ENCODE measurements around the gene FNTB. TPM values are rescaled to one million over a fixed set of nuclear protein-coding genes. Genes with fewer than 3 reads are reported as not detected.

FNTB gene
- total and polyA plus RNA-seq, 9 of the 15 experiments (the other 6 are each of a cell fraction or from before 2014, with no cell fraction given) = 6.9 to 23.2 (median 12.2) TPM

DNA sequence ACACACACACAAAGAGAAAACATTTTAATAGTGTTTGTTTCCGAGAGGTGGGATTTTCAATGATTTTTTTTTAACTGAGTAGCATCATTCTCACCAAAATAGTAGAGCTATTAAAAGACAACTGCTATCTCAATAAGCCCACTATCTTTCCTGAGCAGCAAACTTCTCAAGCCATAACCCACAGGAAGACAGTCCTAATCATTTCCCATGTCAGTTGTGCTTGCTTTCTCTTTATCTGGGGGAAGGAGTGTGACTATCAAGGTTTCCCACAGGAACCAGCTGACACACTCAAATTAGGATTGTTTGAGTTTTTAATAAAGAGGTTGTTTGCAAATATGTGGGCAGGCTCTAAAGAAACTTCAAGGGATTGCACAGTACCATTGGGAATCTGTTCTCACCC, 120.5 kb downstream of the FNTB start (continued):
- peak; percentile 34 for TF ChIP-seq HMGN3 (IDR thresholded peaks at IDR 0.05; ENCODE audit: borderline replicate concordance, extremely low read depth, insufficient read length, low read depth, low read length)
- no peak for TF ChIP-seq ERF (CRISPR knock-in tag; IDR thresholded peaks at IDR 0.05)
- peak in 1 of 2 experiments; percentile 67; a peak in 1 of 4 replicates for TF ChIP-seq ZNF639 (CRISPR knock-in tag; conservative IDR thresholded peaks at IDR 0.05 in 1 of 2, IDR thresholded peaks at IDR 0.05 in 1 of 2)
- no peak for TF ChIP-seq DIDO1 (tag; IDR thresholded peaks at IDR 0.05; ENCODE audit: low read depth)
- no peak for TF ChIP-seq CREB3 (tag; conservative IDR thresholded peaks at IDR 0.05; ENCODE audit: low read depth)
- no peak for TF ChIP-seq BACH1 (tag; IDR thresholded peaks at IDR 0.05)
- no peak for TF ChIP-seq TOE1 (IDR thresholded peaks at IDR 0.05; ENCODE audit: borderline replicate concordance)
- TF ChIP-seq TOE1 (CRISPR knock-in tag; IDR thresholded peaks at IDR 0.05; ENCODE audit: borderline replicate concordance, low read depth) = no peak
- peak; percentile 70; the same call in 1 of the 2 replicates for TF ChIP-seq ZKSCAN8 (CRISPR knock-in tag; IDR thresholded peaks at IDR 0.05)
- TF ChIP-seq TBL1XR1 (IDR thresholded peaks at IDR 0.05; ENCODE audit: low read length in 2 of 2) = peak in 1 of 2 experiments; percentile 78; a peak in 2 of 4 replicates
- no peak for TF ChIP-seq ZKSCAN1 (IDR thresholded peaks at IDR 0.05; ENCODE audit: low read depth, low read length)
- TF ChIP-seq, protein P1, sequence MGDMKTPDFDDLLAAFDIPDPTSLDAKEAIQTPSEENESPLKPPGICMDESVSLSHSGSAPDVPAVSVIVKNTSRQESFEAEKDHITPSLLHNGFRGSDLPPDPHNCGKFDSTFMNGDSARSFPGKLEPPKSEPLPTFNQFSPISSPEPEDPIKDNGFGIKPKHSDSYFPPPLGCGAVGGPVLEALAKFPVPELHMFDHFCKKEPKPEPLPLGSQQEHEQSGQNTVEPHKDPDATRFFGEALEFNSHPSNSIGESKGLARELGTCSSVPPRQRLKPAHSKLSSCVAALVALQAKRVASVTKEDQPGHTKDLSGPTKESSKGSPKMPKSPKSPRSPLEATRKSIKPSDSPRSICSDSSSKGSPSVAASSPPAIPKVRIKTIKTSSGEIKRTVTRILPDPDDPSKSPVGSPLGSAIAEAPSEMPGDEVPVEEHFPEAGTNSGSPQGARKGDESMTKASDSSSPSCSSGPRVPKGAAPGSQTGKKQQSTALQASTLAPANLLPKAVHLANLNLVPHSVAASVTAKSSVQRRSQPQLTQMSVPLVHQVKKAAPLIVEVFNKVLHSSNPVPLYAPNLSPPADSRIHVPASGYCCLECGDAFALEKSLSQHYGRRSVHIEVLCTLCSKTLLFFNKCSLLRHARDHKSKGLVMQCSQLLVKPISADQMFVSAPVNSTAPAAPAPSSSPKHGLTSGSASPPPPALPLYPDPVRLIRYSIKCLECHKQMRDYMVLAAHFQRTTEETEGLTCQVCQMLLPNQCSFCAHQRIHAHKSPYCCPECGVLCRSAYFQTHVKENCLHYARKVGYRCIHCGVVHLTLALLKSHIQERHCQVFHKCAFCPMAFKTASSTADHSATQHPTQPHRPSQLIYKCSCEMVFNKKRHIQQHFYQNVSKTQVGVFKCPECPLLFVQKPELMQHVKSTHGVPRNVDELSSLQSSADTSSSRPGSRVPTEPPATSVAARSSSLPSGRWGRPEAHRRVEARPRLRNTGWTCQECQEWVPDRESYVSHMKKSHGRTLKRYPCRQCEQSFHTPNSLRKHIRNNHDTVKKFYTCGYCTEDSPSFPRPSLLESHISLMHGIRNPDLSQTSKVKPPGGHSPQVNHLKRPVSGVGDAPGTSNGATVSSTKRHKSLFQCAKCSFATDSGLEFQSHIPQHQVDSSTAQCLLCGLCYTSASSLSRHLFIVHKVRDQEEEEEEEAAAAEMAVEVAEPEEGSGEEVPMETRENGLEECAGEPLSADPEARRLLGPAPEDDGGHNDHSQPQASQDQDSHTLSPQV (IDR thresholded peaks at IDR 0.05) = no peak
- no peak for TF ChIP-seq SMARCB1 (IDR thresholded peaks at IDR 0.05; ENCODE audit: insufficient read length, low read depth)
- TF ChIP-seq FOXM1 (IDR thresholded peaks at IDR 0.05; ENCODE audit: low read depth) = peak; percentile 72; the same call in 1 of the 2 replicates
- no peak for TF ChIP-seq FOXM1 (CRISPR knock-in tag; IDR thresholded peaks at IDR 0.05; ENCODE audit: low read depth)
- TF ChIP-seq EP300 (IDR thresholded peaks at IDR 0.05; ENCODE audit: low read length) = peak; percentile 92
- TF ChIP-seq CBX1 (IDR thresholded peaks at IDR 0.05; ENCODE audit: low read depth) = no peak
- TF ChIP-seq BCOR (IDR thresholded peaks at IDR 0.05) = 0 out of 2 replicates have a peak, but pooled peaks have one; percentile 29
- no peak for TF ChIP-seq ZBTB43 (CRISPR knock-in tag; IDR thresholded peaks at IDR 0.05)

All from K562 (cell line).